ENCODE data around the gene CAPN11. TPM values are rescaled to one million over a fixed set of nuclear protein-coding genes. Genes with fewer than 3 reads are reported as not detected.
"Not testable (repeated sequence)": the region's sequence is repeated elsewhere in the genome, so short reads cannot be mapped to it uniquely, and the experiment has no call there.

Gene CAPN11
- total RNA-seq, 1 donor from 2014 or later: not detected

- not testable (repeated sequence) for DNase-seq (ENCODE audit: low read depth)
These were observed 23.2 kb downstream of the CAPN11 start for GRCh38 chr6:44181784-44182183.

- DNase-seq (ENCODE audit: low read depth): no peak
These were observed 24.3 kb downstream of the CAPN11 start for GRCh38 chr6:44182911-44183390.

- no peak for DNase-seq (ENCODE audit: low read depth)
These were observed 25.2 kb downstream of the CAPN11 start for GRCh38 chr6:44183783-44184182.

GRCh38 chr6:44185356-44185755 lies 26.7 kb downstream of the CAPN11 start:
- peak; percentile 19 for DNase-seq (ENCODE audit: low read depth)

DNA sequence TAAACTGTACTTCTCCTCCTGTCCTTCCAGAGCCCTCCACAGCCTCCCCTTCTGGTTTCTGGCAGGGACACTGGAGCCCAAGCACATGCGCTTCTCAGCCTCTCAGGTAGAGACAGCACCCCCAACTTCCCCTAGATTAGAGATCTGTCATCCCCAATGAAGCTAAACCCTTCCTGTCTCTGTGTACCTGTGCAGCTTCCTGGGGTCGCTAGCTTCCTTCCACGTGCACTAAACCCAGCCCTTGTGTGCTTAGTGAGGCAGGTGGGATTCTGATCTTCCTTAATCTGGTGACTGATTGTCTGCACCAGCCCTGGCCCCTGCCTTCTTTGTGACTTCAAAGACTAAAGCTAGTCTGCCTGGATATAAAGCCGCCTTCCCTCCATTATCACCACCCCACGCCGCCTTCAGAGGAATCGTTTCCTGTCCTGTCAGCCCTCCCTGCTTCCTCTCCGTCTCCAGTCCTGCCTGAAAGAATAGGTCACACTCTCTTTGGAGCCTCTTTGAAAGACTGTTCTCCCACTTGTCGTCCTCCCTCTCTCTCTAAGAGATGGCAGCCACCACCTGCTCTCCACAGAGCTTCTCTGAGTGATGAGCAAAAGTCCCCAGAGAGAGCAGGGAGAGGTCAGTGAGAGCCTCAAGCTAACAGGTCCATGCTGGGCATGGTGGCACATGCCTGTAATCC lies 27.5 kb downstream of the CAPN11 start:
- no peak for DNase-seq (ENCODE audit: low read depth)

DNA sequence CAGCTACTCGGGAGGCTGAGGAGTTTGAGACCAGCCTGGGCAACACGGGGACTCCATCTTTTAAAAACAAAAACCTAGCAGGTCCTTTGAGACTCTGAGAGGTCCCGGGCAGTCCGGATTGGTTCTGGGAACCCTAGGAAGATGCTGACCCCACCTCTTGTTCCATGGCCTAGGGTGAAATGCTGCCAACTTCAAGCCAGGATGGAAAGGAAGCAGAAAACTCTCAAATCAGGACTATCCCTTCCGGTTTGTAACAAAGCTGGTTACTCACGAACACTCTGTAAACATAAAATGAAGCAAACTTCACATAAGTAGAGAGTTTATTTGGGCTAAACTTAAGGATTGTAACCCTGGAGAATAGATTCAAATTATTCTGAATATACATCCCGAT lies 28.0 kb downstream of the CAPN11 start:
- no peak for DNase-seq (ENCODE audit: low read depth)

GRCh38 chr6:44188819-44189218 lies 30.2 kb downstream of the CAPN11 start:
- no peak for DNase-seq (ENCODE audit: low read depth)

GRCh38 chr6:44189257-44189656 lies 30.6 kb downstream of the CAPN11 start:
- DNase-seq (ENCODE audit: low read depth): no peak

DNA sequence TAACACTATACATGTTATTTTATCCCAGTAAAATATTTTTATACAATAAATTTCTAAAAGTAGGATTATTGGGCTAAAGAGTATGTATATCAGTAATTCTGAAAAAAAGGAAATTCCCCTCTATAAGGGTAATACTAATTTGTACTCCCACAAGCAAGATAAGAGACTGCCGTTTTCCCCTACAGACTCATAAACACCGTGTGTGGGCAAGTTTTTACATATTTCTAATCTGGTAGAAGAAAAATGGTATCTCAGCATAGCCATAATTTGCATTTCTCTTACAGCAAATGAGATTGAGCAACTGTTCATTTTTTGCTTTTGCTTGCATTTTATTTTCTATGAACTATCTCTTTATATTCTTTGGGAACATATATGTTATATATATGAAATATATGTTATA lies 32.1 kb downstream of the CAPN11 start:
- no peak for DNase-seq (ENCODE audit: low read depth)

- no peak for DNase-seq (ENCODE audit: low read depth)
These were observed 33.9 kb downstream of the CAPN11 start for GRCh38 chr6:44192428-44193041.

- no peak for DNase-seq (ENCODE audit: low read depth)
These were observed 34.8 kb downstream of the CAPN11 start for GRCh38 chr6:44193307-44193910.

- no peak for DNase-seq (ENCODE audit: low read depth)
These were observed 35.7 kb downstream of the CAPN11 start for GRCh38 chr6:44194326-44194725.

- not testable (repeated sequence) for DNase-seq (ENCODE audit: low read depth)
These were observed 37.7 kb downstream of the CAPN11 start for GRCh38 chr6:44196351-44196750.

GRCh38 chr6:44198684-44199083 lies 40.1 kb downstream of the CAPN11 start:
- DNase-seq (ENCODE audit: low read depth): no peak

- no peak for DNase-seq (ENCODE audit: low read depth)
These were observed 41.3 kb downstream of the CAPN11 start for GRCh38 chr6:44199883-44200282.

GRCh38 chr6:44201200-44201599 lies 42.6 kb downstream of the CAPN11 start:
- no peak for DNase-seq (ENCODE audit: low read depth)

- no peak for DNase-seq (ENCODE audit: low read depth)
These were observed 43.2 kb downstream of the CAPN11 start for GRCh38 chr6:44201638-44202303.

DNA sequence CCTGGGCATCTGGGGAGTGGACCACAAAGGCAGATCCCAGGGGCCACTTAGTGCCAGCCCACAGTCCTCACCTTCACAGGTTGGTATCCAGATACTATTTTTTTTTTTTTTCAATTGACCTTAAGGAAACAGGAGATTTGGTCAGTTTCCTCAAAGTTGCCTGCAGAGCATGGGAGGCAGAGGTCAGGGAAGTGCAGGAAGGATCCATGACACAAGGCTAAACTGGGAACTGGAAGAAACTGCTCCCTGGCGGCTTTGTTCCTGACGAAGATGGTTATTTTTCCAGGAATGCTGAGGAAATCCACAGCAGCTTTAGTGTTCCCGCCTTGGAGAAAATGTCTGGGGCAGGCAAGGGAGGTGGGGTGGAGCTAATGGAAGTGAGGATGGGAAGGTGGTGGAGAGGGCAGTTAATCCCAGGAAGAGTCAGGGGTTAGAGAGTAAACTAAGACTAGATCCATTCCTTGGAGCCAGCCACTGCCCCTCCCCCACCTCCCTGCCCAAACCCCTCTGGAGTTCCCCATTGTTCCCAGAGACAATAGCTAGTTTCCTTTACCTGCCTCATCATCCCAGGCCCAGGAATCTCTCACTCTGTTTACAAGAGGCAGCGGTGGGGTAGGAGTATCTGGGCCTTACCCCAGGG lies 43.8 kb downstream of the CAPN11 start:
- no peak for DNase-seq (ENCODE audit: low read depth)

- peak; percentile 19 for DNase-seq (ENCODE audit: low read depth)
These were observed 44.5 kb downstream of the CAPN11 start for GRCh38 chr6:44202972-44203750.

- DNase-seq (ENCODE audit: low read depth): no peak
These were observed 45.3 kb downstream of the CAPN11 start for GRCh38 chr6:44203955-44204354.

- DNase-seq (ENCODE audit: low read depth): no peak
These were observed 49.3 kb downstream of the CAPN11 start for GRCh38 chr6:44207966-44208365.

Data from renal cortical epithelial cell (primary cell).